ENCODE data around the gene CFHR5. TPM values are rescaled to one million over a fixed set of nuclear protein-coding genes. Genes with fewer than 3 reads are reported as not detected.

Gene CFHR5
- total and polyA plus RNA-seq, 2 of the 4 experiments (the other 2 are of a cell fraction), result not detected

DNA sequence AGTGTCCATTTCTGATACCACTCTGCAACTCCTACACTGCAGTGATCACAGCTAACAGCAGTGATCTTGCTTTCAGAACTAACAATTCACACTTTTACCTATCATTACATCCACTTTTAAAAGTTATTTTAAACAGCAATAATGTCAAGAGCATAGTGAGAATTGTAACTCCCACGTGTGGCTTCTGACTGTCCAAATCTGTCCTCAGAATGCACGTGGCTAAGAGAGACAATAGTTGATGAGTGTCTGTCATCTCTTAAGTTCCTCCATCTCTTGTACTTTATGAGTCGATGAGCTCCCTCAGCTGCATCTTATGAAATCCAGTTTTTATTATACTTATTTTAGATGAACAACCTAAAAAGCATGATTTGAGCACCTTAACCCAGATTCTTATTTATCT, 16.5 kb upstream of the CFHR5 start:
- BruUV-seq (replicated peaks), result no TSS peak
- H3K18ac ChIP-seq (ENCODE audit: low read depth, low read length), result no peak overlapping the region
- H3K4me1 ChIP-seq (ENCODE audit: control insufficient read depth, insufficient read depth, low read length), result no peaks in the 10 kb centered on the region
- no peak overlapping the region for H3K27ac ChIP-seq (ENCODE audit: insufficient read depth, low read length)
- ATAC-seq (ENCODE audit: low read depth) (no peak), DNase-seq (no peak)
- no peak overlapping the region for H2BK5ac ChIP-seq (ENCODE audit: low read depth, low read length, poor library complexity, severe bottlenecking)
- no peaks in the 10 kb centered on the region for H3K9me1 ChIP-seq (ENCODE audit: insufficient read depth, low read length)
- no peaks in the 10 kb centered on the region for H3K79me1 ChIP-seq (ENCODE audit: low read depth in 1 of 2, low read length in 2 of 2)
- no peak overlapping the region for H4K5ac ChIP-seq (ENCODE audit: low read depth, low read length)
- intact Hi-C loops (cut with micrococcal nuclease) (no loop called here), dilution Hi-C loops (cut with HindIII; ENCODE audit: low sequenced_read_pairs, unreplicated experiment) (no loop called here), in situ Hi-C loops (cut with MboI; ENCODE audit: low sequenced_read_pairs) (no loop called here)
- no peak overlapping the region for H3K23ac ChIP-seq (ENCODE audit: low read depth, low read length)
- no peak overlapping the region for H3K4ac ChIP-seq (ENCODE audit: low read depth, low read length)
- POLR2A ChIA-PET (ENCODE audit: unreplicated experiment), result no interaction called here
- H4K91ac ChIP-seq (ENCODE audit: insufficient read depth, low read depth, low read length), result no peak overlapping the region
- H3K36me3 ChIP-seq (ENCODE audit: control insufficient read depth, insufficient read depth, low read length), result no peaks in the 10 kb centered on the region
- no peak overlapping the region for H3K56ac ChIP-seq (ENCODE audit: extremely low read depth, insufficient read depth, low read length)
- WGBS, 2 experiments (ENCODE audit: extremely low coverage in 2 of 2, insufficient read length in 1 of 2), result no CpG with 5 or more reads among the region's 3 CpGs
- no peaks in the 10 kb centered on the region for H3K9me3 ChIP-seq (ENCODE audit: control insufficient read depth, insufficient read depth, low read length)
- H4K20me1 ChIP-seq (ENCODE audit: insufficient read depth, low read length), result no peaks in the 10 kb centered on the region
- H3K14ac ChIP-seq (replicated peaks; ENCODE audit: low read depth, low read length), result no peak overlapping the region
- TF ChIP-seq CHD1 (IDR thresholded peaks at IDR 0.05; ENCODE audit: low read depth, low read length), result no peak
- TF ChIP-seq SMC3 (IDR thresholded peaks at IDR 0.05; ENCODE audit: low read depth, low read length), result no peak
- TF ChIP-seq NFE2L2 (IDR thresholded peaks at IDR 0.05; ENCODE audit: low read depth, low read length), result no peak
- TF ChIP-seq RFX5 (IDR thresholded peaks at IDR 0.05; ENCODE audit: low read depth, low read length), result no peak
- no peak for TF ChIP-seq MAFK (IDR thresholded peaks at IDR 0.05; ENCODE audit: low read depth, low read length)
- CTCF ChIA-PET, result no interaction called here
- H2BK15ac ChIP-seq (ENCODE audit: low read depth, low read length), result no peak overlapping the region
- no peak overlapping the region for H2AFZ ChIP-seq (replicated peaks; ENCODE audit: low read length, poor library complexity)
- H4K8ac ChIP-seq (ENCODE audit: low read depth in 2 of 2, low read length in 2 of 2), result no peak overlapping the region
- no peak overlapping the region for H3K4me2 ChIP-seq (ENCODE audit: low read depth, low read length)
- H2BK120ac ChIP-seq (ENCODE audit: low read depth, low read length), result no peak overlapping the region
- H3K9ac ChIP-seq (ENCODE audit: low read depth, low read length), result no peak overlapping the region
- no peak overlapping the region for H2AK5ac ChIP-seq (ENCODE audit: low read depth, low read length)
- H3K27me3 ChIP-seq (ENCODE audit: control insufficient read depth, insufficient read depth, low read length), result no peaks in the 10 kb centered on the region
- no peak overlapping the region for H3K4me3 ChIP-seq (ENCODE audit: insufficient read depth, low read depth, low read length)
- H2AK9ac ChIP-seq (replicated peaks; ENCODE audit: low read depth, low read length, poor library complexity), result no peak overlapping the region
- no peak overlapping the region for H2BK20ac ChIP-seq (ENCODE audit: low read depth, low read length)
